Measurements from ENCODE around the gene ROGDI. TPM values are rescaled to one million over a fixed set of nuclear protein-coding genes. Genes with fewer than 3 reads are reported as not detected.

The ROGDI gene
- total RNA-seq, 1 experiment from 2014 or later = 36.4 TPM

DNA sequence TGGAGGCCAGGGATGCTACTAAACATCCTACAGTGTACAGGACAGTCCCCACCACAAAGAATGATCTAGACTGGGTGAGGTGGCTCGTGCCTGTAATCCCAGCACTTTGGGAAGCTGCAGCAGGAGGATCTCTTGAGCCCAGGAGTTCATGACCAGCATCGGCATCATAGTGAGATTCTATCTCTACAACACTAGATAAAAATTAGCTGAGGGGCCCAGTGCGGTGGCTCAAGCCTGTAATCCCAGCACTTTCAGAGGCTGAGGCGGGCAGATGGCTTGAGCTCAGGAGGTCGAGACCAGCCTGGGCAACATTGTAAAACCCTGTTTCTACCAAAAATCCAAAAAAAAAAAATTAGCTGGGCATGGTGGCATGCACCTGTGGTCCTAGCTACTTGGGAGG lies 30.1 kb downstream of the ROGDI start:
- Histone ChIP-seq H4K91ac (ENCODE audit: insufficient read length, low read depth, low read length) (no peak overlapping the region), H3K23me2 (ENCODE audit: insufficient read length, low read depth, low read length, poor library complexity, severe bottlenecking) (peaks cover 8% of the 10 kb centered on the region), H2AFZ (ENCODE audit: low read length) (no peak overlapping the region), H2BK15ac (ENCODE audit: low read depth, low read length) (no peak overlapping the region), H3K23ac (ENCODE audit: insufficient read length, low read depth, low read length) (no peak overlapping the region), H2BK12ac (ENCODE audit: insufficient read length, low read depth, low read length) (no peak overlapping the region), H4K5ac (ENCODE audit: insufficient read length, low read depth, low read length) (no peak overlapping the region), H3T11ph (ENCODE audit: low read length) (no peak overlapping the region), H3K9ac (ENCODE audit: extremely low read depth, insufficient read length, low read length) (no peak overlapping the region), H3K9me3 (ENCODE audit: control insufficient read depth, low read depth, low read length) (no peaks in the 10 kb centered on the region), H3K27me3 (ENCODE audit: insufficient read depth, low read length) (no peaks in the 10 kb centered on the region), H3K79me1 (ENCODE audit: insufficient read depth, low read depth, low read length, poor library complexity, severe bottlenecking) (no peaks in the 10 kb centered on the region), H3K4me2 (ENCODE audit: insufficient read depth, insufficient read length, low read length) (no peak overlapping the region), H3K27ac (ENCODE audit: insufficient read length, low read depth, low read length) (no peak overlapping the region), H3K4ac (ENCODE audit: low read depth, low read length) (no peak overlapping the region), H3K56ac (ENCODE audit: insufficient read length, low read depth, low read length) (no peak overlapping the region), H2BK20ac (ENCODE audit: low read depth, low read length, poor library complexity, severe bottlenecking) (no peak overlapping the region), H2BK120ac (ENCODE audit: low read depth, low read length, poor library complexity, severe bottlenecking) (no peak overlapping the region), H4K8ac (replicated peaks; ENCODE audit: insufficient read length, low read depth, low read length) (no peak overlapping the region), H3K79me2 (ENCODE audit: insufficient read depth, low read length) (no peaks in the 10 kb centered on the region), H3K18ac (ENCODE audit: insufficient read length, low read depth, low read length) (no peak overlapping the region), H3K14ac (ENCODE audit: insufficient read depth, low read length) (no peak overlapping the region), H2AK5ac (ENCODE audit: insufficient read length, low read length) (no peak overlapping the region), H4K20me1 (ENCODE audit: control insufficient read depth, insufficient read depth, insufficient read length) (no peaks in the 10 kb centered on the region), H2BK5ac (ENCODE audit: insufficient read length, low read length) (no peak overlapping the region), H3K4me1 (ENCODE audit: insufficient read depth, low read length) (no peaks in the 10 kb centered on the region)
- no peaks in the 10 kb centered on the region for H3K36me3 Mint-ChIP-seq (ENCODE audit: insufficient read depth in 1 of 3, low read depth in 3 of 3)
- H3K4me3 Mint-ChIP-seq = no peak overlapping the region
- no peaks in the 10 kb centered on the region; the same call in none of the 2 replicates for H3K27me3 Mint-ChIP-seq (ENCODE audit: low read depth)
- WGBS (ENCODE audit: extremely low coverage, insufficient read length, low lambda C conversion rate) = no CpG with 5 or more reads among the region's 5 CpGs
- TF ChIP-seq, protein P1, sequence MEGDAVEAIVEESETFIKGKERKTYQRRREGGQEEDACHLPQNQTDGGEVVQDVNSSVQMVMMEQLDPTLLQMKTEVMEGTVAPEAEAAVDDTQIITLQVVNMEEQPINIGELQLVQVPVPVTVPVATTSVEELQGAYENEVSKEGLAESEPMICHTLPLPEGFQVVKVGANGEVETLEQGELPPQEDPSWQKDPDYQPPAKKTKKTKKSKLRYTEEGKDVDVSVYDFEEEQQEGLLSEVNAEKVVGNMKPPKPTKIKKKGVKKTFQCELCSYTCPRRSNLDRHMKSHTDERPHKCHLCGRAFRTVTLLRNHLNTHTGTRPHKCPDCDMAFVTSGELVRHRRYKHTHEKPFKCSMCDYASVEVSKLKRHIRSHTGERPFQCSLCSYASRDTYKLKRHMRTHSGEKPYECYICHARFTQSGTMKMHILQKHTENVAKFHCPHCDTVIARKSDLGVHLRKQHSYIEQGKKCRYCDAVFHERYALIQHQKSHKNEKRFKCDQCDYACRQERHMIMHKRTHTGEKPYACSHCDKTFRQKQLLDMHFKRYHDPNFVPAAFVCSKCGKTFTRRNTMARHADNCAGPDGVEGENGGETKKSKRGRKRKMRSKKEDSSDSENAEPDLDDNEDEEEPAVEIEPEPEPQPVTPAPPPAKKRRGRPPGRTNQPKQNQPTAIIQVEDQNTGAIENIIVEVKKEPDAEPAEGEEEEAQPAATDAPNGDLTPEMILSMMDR (conservative IDR thresholded peaks at IDR 0.05) = no peak
- no peaks in the 10 kb centered on the region for H3K9me3 Mint-ChIP-seq
- no peak overlapping the region for H3K27ac Mint-ChIP-seq
- H3K4me1 Mint-ChIP-seq = peaks cover 14 to 16% of the 10 kb centered on the region in 2 experiments
- DNase-seq = no peak
